ENCODE data around the gene RAB26.
A peak's percentile ranks its signal among the peaks of the same experiment; 100 is the strongest.

The RAB26 gene

DNA sequence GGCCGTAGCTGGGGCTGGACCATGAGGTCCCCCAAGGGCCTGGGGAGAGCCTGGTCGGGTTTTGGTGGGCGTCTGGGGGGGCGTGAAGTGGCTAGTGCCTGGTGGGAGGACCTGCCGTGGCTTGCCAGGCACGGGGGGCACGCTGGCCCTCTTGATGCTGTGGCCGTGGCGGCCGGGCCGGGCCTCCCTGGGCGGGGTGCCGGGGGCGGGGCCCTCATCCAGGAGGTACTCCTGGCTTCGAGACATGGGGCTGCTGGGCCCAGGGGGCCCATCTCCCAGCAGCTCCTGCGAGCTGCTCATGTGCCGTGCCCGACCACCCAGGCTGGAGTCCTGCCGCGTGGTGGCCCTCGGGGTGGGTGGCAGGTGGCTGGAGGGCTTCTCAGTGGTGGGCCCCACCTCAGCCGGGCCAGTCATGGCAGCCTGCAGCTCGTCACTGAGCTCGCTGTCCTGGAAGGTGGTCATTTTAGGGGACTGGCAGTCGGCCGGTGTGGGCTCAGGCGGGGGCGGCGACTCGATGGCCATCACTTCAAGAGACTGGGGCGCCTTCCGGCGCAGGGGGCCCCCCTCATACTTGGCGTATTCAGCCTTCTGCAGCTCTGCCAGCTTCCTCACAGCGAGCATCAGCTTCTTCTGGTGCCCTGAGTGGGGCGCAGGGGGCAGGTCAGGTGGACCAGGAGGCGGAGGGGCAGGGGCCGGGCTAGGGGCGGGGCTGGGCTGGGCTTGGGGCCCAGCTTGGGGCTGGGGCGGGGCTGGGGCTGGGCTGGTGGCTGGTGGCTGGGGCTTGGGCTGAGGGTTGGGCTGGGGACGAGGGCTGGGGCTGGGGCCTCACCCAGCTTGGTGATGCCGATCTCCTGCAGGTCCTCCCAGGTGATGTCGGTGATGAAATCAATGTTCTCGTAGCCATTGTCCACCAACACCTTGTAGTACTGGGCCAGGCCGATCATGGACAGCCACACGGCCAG lies 32.8 kb downstream of the RAB26 start:
- DNase-seq = no peak

DNA sequence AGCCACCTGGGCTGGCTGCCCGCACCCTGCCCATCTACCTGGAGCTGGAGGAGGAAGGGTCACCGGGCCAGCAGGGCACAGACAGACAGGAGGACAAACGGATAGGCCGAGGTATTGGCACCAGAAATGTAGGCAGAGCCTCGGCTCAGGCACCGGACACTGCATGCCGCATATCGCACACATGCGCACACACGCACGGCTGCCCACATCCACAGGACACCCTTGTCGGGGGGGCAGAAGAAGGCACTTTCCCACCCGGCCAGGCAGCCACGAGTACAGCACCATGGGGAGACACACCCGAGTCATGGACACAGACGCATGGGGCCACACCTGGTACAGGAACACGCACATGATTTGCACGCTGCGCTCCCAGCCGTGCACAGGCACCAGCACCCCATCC lies 33.5 kb downstream of the RAB26 start:
- DNase-seq = no peak

DNA sequence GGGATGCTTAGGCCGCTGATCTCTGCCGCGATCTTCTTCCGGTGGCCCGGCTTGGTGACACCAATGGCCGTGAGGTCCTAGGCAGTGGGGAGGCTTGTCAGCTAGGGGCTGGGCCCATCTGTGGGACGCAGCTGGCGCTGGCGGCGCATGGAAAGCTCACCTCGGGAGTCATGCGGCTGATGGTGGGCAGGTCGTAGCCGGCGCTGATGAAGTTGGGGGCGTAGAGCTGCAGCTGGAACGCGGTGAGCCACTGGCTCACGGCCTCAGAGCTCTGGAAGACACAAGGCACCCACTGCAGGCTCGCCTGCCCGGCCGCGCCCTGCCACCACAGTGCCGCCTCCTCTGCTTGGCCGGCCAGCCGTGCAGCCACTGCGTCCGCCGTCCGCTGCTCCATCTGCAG lies 35.2 kb downstream of the RAB26 start:
- no peak for DNase-seq

DNA sequence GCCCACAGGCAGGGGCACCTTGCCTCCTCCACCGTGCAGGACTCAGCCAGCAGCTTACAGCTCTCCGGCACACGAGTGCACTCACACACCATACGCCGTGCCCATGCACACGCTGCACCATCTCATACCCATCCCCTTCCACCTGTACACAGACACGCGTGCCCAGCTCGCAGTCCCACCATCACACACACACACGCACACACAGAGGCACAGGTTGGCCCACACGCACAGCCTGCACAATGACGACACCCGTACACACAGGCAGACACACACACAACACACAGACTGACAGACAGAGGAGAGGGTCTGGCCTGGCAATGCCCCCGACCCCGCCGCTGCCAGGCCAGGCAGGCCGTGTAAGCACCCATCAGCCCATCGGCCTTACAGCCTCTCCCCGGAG lies 35.9 kb downstream of the RAB26 start:
- DNase-seq = no peak

DNA sequence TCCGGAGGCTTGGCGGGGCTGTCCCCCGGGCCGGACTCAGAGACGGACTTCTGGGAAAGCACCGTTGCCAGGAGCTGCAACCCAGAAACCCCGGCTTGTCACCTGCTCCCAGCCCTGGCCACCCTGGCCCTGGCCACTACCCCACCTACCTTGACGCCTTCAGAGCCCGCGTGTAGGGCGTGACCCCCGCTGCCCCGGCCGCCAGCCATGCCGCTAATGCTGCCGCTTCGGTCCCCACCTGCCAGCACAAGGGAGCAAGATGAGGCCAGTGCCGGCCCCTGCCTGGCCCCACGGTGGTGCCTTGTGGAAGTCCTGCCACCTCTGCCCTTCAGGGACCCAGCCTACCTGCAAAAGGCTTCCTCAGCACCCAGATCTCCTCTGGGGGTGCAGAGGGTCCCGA lies 36.5 kb downstream of the RAB26 start:
- DNase-seq = no peak

DNA sequence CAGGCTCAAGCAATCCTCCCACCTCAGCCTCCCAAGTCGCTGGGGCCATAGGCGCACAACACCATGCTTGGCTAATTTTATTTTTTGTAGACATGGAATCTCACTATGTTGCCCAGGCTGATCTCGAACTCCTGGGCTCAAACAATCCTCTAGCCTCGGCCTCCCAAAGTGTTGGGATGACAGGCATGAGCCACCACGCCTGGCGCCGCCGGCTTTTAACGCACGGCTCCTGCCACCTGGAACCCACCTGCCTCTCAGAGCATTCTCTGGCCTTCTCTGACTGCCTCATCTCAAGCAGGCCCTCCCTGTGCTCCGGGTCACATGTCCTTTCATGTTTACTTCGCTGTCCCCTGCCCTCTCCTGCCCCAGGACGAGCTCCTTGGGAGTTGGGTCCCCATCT lies 37.6 kb downstream of the RAB26 start:
- no peak for DNase-seq

DNA sequence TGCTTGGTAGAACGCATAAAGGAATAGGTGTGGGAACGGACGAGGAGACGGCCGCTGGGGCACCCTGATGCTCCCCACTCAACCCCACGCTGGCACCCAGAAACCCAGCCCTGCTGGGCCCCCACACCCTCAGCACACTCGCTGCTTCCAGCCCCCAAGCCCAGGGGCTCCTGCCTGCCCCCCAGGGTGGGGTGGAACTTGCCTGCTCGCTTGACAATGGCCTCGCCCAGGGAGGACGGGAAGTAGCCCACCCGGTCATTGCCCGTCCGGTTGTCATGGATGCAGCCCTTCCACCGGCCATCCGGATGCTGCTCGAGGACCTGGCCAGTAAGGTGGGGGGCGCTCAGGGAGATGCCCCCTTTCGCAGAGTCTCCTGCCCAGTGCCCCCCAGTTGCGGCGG lies 38.1 kb downstream of the RAB26 start:
- DNase-seq = no peak

DNA sequence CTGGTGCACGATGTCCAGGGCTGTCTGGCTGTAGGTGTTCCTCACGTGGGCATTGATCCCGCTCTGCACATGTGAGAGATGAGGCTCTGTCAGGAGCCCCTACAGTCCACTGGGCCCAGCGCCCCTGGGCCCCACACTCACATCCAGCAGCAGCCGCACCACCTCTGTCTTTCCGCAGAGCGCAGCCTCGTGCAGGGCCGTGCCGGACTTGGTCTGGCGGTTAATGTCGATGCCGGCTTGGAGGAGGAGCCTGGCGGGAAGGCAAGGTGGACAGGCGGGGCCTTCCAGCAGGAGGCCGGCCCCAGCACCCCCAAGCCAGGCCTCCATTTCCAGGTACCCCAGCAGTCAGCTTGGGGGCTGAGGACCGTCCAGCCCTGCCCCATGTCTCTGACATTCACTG lies 38.8 kb downstream of the RAB26 start:
- DNase-seq = no peak

DNA sequence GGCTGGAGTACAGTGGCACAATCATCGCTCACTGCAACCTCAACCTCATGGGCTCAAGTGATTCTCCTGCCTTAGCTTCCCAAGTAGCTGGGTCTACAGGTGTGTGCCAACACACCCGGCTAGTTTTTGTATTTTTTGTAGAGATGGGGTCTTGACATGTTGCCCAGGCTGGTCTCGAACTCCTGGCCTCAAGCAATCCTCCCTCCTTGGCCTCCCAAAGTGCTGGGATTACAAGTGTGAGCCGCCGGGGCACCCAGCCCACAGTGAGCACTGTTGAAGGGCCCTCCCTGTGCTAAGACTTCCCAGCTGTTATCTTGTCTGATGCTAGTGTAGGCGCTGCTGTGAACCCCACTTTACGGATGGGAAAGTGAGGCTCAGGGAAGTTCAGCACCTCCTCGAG lies 40.0 kb downstream of the RAB26 start:
- DNase-seq = no peak

DNA sequence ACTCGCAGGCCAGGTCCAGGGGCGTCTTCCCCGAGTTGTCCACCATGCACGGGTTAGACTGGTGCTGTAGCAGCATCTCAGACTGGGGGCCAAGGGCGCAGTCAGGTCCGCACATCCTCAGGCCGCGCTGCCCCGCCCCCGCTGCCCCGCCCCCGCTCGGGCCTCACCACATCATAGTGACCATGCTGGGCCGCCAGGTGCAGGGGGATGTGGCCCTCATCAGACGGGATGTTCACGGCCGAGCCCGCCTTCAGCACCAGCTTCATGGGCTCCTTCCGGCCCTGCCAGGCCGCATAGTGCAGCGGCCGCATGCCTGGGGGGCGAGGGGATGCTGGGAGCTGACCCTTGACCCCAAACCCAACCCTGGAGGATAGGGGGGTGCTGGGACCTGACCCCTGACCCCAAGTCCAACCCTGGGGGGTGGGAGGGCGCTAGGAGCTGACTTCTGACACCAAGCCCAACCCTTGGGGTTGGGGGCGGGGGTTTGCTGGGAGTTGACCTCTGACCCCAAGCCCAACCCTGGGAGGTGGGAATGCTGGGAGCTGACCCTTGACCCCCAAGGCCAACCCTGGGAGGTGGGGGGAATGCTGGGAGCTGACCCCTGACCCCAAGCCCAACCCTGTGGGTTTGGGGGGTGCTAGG lies 40.9 kb downstream of the RAB26 start:
- no peak for DNase-seq

DNA sequence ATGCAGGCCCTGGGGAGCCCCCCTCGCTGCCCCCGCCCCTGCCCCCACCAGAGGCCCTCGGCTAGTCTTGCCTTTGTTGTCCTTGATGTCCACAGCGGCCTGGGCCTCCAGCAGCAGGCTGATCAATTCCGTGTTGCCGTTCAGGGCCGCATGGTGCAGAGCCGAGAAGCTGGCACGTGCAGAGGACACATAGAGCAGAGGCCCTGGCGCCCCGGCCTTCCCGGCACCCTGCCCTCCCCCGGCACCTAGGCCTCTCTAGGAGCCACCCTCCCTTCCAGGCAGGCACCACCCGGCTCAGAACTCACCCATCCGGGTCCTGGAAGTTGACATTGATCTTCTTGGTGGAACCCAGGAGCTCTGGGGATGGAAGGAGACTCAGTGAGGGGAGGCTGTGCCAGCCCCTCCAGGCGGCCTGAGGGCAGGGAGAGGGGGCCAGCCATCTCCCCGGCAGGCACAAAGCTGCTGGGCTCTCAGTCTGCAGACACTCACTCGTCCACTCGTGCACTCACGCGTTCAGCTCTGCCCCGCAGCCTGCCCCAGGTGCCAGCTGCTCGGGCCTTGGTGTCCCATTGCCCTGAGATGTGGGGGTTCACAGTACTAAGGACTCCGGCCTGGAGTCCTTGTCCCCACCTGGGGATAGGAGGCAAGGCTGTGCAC lies 41.7 kb downstream of the RAB26 start:
- no peak for DNase-seq

DNA sequence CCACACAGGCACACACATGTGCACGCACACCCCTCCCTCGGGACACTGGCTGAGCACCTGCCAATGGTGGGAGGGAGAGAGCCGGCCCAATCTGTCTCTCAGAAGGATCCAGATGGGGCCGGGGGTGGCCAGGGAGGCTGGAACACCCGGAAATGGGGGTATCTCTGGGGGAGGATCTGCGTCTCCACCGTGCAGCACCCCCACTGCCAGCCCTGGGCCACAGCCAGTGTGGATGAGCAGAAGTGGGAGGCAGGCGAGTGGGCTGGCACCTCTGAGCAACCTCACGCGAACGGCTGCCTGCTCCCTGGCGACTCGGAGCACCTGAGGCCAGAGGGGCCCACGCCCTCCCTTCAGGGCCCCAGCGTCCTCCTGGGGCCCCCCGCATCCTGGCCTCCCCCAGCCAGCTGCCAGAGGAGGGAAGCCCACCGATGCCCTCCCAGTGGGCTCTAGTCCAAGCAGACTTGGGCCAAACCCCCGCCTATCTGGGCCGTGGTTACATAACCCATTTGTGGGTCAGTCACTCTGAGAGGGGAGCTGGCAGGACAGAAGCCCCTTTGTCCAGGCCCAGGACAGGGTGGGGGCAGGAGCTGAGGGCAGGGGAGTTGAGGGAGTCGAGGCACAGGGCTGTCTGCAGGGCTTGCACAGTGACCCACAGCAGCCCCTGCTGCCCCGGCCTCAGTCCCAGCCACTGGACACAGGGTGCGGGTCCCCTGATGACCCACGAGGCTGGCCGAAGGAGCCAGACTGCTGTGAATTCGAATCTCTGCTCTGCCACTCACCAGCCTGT lies 42.4 kb downstream of the RAB26 start:
- no peak for DNase-seq

DNA sequence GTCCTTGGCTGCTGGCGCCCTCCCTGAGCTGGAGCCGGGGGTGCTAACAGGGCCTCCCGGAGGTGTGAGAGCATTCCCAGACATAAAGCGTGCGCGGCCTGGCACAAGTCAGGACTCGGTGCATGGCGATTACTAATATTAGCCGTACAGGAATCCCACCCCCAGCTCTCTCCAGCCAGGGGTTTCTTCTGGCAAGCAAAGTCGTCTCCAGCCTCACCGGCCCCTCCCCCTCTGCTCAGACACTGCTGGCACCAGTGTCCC lies 43.0 kb downstream of the RAB26 start:
- DNase-seq = no peak

DNA sequence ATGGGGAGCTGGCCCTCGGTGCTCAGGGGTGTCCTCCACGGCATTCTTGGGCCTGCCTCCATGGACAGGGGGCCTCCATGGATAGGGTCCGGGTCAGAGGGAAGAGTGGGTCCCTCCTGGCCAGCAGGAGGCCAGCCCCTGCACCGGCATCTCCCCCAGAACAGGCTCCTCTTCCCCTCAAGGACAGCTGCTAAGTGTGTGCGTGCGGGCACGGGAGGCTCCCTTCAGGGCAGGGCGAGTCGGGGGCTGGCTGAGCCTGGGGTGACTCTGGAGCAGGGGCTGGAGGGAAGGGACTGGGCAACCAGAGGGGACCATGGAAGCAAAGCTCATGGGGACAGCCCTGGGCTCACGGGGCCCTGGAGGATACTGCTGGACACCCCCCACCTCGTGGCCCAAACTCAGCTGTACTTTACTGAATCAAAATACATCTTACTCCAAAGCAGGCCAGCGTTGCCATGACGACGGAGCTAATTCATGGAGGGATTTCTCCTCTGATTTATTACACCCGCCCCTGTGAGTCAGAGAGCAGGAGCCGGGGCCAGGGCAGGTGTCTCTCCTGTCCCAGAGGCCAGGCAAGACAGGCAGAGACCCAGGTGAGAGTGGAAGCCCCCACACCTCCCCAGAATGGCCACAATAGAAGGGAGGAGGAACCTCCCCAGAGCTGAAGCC lies 45.9 kb downstream of the RAB26 start:
- DNase-seq = no peak

DNA sequence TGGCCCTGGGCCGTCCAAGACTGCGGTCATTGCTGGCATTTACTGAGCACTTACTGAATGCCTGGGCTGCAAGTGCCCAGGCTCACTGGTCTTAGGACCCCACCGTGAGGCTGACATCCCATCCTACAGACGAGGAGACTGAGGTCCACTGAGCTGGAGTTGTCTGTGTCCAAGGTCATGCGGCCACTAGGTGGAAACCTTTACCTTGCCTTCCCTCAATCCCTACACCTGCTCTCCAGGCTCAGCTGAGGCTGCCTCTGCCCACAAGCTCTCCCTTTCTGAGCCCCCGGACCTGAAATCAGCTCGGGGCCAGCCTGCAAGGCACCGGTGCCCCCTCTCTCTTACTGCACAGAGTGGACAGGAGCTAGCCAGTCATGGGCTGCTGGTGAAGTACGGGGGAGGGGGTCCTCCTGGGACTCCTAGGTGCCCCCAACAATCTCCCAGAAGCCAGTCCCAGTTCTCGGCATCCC lies 46.5 kb downstream of the RAB26 start:
- DNase-seq = peak; percentile 40

DNA sequence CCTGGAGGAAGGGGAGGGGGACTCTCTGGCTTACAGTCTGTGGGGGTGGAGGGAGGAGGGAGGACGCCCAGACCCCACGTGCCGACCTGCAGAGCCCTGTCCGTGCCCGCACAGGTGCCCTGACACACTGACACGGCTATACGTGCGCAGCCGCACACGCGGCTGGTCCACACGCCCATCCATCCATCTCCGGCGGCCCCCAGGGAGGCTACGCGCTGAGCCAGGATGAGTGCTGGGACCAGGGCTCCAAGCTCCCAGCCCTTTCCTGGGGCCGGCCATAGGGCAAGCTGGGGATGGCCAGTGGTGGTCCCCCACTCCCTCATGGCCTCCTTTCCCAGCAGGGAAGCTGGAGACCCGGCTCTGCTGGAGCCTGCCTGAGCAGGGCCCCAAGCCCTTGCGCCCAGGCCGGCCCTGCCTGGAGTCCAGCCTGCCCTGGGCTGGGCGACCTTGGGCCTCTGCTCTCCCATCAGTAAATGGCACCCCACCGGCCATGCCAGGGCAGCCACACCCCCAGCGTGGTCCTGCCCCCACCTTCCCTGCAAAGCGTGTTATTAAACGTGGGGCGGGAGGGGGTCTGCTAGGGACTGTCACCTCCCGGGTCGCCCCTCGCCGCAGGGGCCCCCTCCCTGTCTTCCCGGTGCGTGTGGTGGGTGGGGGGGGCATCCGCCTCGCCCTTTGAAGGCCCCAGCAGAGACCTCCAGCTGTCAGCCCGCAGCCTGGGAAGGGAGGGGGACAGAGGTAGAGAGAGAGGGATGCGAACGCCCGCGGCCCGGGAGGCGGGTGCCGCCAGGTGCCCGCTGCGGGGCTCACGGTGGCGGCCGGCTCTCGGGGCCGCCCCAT lies 47.1 kb downstream of the RAB26 start:
- no peak for DNase-seq

DNA sequence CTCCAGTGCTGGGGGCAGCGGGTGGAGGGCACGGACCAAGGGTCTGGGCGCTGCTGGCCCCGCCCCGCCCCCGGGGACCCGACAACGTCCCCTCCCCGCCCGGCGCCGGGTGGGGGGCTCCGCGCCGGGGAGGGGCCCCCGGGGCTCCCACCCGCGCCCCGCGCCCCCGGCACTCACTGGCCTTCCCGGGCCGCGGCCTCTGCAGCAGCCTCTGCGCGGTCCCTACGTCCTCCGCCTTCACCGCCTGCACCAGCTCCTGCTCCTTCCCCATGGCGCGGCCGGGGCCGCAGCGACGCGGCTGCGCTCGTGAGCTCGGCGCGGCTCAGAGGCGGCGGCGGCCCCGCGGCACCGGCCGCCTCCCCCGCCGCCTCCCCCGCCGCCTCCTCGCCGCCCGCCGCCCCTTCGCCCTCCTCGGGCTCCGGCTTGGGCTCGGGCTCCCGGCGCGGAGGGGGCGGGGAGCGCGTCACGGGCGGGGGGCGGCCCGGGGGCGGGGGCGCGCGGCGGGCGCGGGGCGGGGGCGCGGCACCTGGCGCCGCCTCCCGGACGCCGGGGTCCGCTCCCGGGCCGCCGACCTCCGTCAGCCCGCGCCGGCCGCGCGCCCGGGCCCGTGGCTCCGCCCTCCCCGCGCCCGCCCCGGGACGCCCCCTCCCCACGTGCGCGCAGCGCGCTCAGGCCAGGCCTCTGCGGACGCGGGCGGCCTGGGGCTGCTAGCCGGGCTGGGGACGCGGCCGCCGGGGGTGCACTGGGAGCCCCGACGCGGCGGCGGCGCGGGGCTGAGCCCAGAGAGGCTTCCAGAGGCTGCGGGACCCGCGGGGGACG lies 47.9 kb downstream of the RAB26 start, which contains the start of gene CASKIN1:
Gene CASKIN1, minus strand, starts transcription at position 444 of the 819 bp plus-strand sequence. Its CDS starts 173 bp downstream, at position 271.
- no peak for DNase-seq

DNA sequence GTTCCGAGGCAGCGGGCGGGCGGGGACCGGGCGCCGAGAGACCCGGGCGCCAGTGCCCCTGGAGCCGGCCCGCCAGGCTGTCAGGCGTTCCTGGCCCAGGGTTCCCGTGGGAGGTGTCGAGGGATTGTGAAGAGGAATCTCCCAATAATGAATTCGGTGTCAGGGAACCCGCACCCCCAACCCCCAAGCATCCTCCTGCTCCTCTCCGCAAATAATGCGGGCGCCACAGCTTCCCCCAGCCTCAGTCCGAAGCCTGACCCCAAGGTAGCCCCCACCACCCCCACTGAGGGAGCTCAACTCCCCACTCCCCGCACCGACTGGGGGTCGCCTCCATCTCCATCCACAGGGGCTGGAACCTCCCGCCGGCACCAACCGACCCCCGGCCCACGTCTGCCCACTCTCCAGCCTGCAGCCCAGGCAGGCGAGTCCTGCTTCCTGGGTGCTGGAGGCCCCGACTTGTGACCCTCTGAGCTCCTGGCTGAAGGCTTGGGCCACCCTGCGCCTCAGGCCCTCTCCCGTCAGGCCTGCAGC lies 48.6 kb downstream of the RAB26 start:
- DNase-seq = no peak

DNA sequence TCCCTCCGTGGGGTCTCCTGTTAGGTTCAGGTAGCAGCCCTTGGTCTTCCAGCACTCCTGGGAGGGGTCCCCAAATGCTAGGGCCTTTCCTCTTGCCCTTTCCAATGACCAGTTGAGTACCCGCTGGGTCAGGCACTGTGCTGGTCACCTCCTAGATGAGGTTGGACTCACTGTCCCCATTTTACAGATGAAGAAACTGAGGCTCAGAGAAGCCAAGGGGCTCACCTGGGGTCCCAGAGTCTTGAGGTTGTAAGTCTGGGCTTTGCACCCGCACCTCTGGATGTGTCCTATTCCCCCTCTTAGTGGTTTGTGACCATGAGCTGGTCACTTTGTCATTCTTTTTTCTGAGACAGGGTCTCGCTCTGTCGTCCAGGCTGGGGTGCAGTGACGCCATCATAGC lies 49.3 kb downstream of the RAB26 start:
- no peak for DNase-seq

DNA sequence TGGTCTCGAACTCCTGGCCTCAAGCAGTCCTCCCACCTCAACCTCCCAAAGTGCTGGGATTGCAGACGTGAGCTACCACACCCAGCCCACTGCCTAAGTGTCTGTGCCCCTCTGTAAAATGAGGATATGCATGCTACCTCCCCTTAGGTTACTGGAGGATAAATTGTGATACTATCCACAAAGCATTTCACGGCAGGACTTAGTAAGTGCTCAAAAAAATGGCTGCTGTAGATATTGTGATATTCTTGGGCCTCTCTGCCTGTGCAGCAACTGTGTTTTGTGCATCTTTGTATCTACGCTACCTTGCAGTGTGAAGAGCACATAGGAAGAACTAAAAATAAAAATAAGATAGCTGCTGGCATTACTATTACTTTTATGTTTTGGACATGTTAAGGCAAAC lies 49.9 kb downstream of the RAB26 start:
- no peak for DNase-seq
